ELF-1 (cell line): ENCODE data around the gene KIAA1958.

ENCODE experiments used
- DNase-seq: peaks from one replicate; pipeline ENCODE4 v3.0.0-alpha.2; 2016; ENCODE audit warnings: low read depth, low spot score

Gene KIAA1958

GRCh38 chr9:112530751-112531205 is 44.2 kb downstream of the KIAA1958 start:
- DNase-seq, result no peak

- no peak for DNase-seq
Observed at GRCh38 chr9:112531666-112532282, 45.1 kb downstream of the KIAA1958 start.

- DNase-seq, result no peak
Observed at GRCh38 chr9:112532427-112532826, 45.8 kb downstream of the KIAA1958 start.

DNA sequence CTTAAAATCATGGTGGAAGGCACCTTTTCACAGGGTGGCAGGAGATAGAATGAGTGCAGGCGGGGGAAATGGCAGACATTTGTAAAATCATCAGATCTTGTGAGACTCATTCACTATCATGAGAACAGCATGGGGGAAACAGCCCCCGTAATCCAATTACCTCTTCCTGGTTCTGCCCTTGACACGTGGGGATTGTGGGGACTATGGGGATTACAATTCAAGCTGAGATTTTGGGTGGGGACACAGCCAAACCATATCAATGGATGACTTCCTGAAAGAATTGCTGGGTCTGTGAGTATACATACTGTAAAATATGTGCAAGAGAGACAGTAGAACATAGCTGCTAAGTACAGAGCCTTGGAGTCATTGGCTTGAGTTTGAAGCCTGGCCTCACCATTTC is 47.0 kb downstream of the KIAA1958 start:
- no peak for DNase-seq

DNA sequence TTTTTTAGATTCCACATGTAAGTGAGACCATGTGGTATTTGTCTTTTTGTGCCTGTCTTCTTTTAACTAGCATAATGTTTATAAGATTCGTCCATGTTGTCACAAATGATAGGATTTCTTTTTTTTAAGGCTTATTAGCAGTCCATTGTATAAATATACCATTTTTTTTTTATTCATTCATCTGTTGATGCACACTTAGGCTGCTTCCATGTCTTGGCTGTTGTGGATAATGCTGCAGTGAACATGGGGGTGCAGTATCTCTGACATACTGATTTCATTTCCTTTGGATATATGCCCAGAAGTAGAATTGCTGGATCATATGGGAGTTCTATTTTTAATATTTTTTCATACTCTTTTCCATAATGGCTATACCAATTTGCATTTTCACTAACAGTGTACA is 48.7 kb downstream of the KIAA1958 start:
- no peak for DNase-seq

DNA sequence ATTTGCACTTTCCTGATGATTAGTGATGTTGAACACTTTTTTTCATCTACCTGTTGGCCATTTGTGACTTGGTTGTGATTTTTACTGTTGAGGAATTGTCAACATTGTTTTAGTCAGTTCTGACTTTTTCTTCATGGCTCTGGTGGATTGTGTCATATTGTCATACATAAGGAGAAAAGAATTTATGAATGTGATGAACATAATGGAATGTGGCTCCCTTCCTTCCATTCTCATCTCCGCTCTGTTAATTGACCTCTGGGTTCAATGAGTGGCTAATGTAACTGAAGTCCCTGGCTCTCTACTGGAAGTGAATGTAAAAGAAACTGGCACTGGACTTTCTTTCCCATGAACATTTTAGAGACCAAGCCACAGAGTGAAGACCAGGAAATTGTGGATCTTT is 49.2 kb downstream of the KIAA1958 start:
- DNase-seq, result no peak

- DNase-seq, result no peak
Observed at GRCh38 chr9:112537561-112537960, 50.9 kb downstream of the KIAA1958 start.

- no peak for DNase-seq
Observed at GRCh38 chr9:112540800-112541199, 54.2 kb downstream of the KIAA1958 start.

DNA sequence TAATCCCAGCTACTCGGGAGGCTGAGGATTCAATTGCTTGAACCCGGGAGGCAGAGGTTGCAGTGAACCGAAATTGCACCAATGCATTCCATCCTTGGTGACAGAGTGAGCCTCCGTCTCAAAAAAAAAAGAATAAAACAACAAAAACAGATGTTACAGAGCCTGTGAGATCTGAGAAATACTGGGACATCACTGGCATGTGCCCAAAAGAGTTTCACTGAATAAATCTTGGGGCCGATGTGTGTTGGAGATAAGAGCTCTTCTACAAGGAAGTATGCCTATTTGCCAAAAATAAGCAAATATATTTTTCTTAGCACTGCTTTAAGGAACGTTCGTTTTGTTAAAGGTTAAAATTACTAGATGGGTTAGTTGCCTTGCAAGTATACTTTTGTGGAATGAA is 55.1 kb downstream of the KIAA1958 start:
- no peak for DNase-seq

- no peak for DNase-seq
Observed at GRCh38 chr9:112542593-112543292, 56.1 kb downstream of the KIAA1958 start.

DNA sequence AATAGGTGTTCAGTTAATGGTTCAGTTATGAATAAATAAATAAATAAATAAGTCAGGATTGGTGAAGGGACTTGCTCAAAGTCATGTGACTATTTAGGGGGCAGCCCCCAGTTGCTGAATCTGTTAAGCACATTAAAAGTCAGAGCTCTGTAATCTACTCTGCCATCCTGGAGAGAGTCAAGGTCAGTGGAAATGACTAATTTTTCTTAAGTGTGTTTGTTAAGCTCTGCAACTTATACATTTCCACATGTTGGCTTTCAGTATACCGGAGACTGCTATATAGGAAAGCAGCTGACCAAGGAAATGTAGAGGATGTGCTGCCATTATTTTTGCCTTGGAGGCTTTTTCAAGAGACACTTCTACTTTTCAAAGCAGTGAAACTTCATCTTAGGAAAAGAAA is 57.9 kb downstream of the KIAA1958 start:
- DNase-seq, result no peak

GRCh38 chr9:112545237-112545636 is 58.6 kb downstream of the KIAA1958 start:
- no peak for DNase-seq

DNA sequence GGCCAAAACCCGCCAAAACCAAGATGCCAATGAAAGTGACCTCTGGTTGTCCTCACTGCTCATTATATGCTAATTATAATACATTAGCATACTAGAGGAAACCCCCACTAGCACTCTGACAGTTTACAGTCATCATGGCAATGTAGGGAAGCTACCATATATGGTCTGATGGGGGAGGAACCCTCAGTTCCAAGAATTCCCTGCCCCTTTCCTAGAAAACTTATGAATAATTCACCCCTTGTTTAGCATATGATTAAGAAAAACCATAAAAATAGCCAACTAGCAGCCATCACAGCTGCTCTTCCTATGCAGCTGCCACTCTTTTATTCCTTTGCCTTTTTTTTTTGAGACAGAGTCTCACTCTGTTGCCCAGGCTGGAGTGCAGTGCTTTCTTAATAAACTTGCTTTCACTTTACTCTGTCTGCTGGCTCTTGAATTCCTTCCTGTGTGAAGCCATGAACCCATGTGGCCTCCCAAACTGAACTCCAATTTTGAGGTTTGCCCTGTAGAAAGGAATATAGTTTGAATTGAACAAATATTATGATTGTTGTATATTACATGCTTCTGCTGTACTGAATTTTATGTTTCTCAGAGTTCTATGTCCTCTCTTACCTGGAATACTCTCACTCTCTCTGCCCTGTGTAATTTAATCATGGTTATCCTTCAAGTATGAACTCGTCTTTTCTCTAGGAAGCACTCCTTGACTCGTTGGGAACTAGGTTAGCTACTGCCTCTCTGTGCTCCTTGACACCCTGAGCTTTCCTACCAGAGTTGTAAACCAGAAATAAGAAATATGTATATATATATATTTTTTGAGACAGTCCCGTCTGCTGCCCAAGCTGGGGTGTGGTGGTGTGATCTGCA is 59.8 kb downstream of the KIAA1958 start:
- no peak for DNase-seq

GRCh38 chr9:112548051-112548440 is 61.4 kb downstream of the KIAA1958 start:
- no peak for DNase-seq

DNA sequence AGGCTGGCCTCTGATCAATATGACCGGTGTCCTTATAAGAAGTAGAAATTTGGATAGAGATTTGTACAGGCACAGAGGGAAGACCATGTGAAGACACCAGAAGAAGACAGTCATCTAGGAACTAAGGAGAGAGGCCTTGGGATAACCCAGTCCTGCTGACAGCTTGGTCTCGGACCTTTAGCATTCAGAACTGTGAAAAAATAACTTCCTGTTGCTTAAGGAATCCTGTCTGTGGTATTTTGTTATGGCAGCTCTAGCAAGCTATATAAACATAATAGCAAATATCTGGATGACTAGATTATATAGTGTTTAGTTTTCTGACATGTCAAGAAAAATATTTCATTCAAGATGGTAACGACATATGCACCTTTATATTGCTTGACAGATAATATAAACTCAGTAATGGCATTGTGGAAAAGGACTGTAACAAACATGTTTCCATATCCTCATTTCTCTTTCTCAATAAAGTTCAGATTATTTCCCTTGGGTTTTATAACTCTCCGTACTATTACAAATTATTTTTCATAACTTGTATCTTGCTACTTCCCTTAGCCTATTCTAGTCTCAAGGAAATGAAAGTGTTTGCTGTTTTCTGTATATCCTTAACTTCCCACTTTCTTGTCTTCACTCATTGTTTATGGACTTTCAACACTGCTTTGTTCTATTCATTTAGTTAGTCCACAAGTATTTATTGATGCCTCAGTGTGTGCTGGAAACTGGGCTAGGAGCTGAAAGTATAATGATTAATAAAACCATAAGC is 62.4 kb downstream of the KIAA1958 start:
- DNase-seq, result no peak

DNA sequence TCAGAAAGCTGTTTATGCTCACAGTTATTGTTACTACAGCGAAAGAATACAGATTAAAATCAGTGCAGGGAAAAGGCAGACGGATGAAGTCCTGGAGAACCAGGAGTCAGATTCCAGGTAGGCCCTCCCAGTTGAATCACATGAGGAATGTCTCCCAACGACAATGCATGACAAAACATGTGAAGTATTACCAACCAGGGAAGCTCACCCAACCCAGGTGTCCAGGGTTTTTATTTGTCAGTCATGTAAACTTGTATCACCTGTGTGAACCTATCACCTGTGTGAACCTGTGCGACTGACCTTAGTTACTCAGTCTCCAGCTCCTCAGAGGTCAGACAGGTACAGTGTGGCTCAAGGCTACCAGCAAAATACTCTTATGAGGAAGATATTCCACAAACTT is 63.9 kb downstream of the KIAA1958 start:
- DNase-seq, result no peak

GRCh38 chr9:112551641-112552040 is 65.0 kb downstream of the KIAA1958 start:
- DNase-seq, result no peak

GRCh38 chr9:112552229-112553056 is 65.8 kb downstream of the KIAA1958 start:
- no peak for DNase-seq

DNA sequence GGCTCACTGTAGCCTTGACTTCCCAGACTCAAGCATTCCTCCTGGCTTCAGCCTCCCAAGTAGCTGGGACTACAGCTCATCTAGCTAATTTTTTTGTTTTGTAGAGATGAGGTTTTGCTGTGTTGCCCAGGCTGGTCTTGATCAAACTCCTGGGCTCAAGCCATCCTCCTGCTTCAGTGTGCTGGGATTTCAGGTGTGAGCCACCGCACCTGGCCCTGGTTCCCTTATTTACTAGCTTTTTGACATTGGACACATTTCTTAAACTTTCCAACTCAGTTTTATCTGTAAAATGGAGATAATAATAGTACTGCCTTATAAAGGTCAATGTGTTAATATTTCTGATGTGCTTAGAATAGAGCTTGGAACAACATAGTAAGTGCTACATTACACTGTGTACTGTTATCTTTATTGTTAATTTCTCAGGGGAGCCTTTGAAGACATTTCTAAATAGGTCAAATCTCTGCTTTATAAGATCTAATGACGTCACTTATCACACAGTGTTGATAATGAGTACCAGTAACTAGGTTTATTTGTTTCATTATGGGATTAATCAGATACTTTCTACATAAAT is 66.7 kb downstream of the KIAA1958 start:
- DNase-seq, result no peak

DNA sequence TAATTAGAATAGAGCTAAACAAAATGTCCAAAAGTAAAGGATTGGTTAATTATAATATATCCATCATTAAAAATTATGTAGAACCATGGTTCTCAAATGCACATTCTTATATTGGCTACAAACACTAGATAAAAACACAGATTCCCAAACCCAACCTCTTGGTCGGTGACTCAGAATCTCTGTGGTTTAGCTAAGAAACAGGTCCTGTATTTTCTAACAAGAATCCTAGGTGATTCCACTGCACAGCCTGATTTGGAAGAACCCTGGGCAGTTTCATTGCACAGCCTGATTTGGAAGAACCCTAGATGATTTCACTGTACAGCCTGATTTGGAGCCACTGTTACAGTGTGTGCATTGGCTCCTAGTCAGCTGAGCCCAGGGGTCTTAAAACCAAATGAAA is 67.9 kb downstream of the KIAA1958 start:
- no peak for DNase-seq
